HG03025 (cell line): ENCODE results near the gene ORM1.

Experiments
- ATAC-seq: cut with Tn5 transposase; IDR thresholded peaks from one replicate; pipeline ENCODE4 v1.9.1; 2021; ENCODE audit warnings: mild to moderate bottlenecking, moderate library complexity; ENCODE audit not compliant: unreplicated experiment, low FRiP score

The ORM1 gene

DNA sequence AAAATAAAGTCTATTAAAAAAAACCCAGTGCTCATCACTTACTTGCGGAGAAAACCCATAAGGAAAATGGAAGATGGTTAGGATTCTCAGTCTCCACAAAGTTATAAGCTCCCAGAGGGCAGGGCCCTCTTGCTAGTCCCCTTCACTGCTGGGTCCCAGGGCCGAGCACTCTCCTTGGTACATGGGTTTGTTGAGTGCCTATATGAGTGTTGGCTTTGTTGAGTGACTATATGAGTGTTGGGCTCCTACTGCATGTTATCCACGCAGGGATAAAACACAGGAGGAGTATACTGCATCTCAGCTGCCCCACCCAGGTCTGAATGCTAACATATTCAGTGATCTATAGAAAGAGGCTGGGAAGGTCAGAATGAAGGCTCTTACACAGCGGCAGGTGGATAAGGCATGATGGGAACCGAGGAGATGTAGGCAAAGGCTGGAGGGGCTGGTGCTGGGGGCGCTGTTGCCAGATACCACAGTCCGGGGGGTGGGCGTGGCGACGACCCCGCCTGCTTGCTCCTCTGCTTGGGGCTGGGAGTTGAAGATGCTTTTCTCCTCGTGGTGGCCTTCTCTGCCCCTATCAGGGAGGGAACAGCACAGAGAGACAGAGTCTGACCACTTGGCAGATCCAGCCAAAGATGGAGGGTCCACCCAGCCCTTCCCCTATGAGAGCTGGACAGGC, 18.4 kb downstream of the ORM1 start:
- ATAC-seq, result no peak

GRCh38 chr9:114341991-114342390, 19.1 kb downstream of the ORM1 start:
- ATAC-seq, result no peak

GRCh38 chr9:114342755-114343440, 20.0 kb downstream of the ORM1 start:
- no peak for ATAC-seq

DNA sequence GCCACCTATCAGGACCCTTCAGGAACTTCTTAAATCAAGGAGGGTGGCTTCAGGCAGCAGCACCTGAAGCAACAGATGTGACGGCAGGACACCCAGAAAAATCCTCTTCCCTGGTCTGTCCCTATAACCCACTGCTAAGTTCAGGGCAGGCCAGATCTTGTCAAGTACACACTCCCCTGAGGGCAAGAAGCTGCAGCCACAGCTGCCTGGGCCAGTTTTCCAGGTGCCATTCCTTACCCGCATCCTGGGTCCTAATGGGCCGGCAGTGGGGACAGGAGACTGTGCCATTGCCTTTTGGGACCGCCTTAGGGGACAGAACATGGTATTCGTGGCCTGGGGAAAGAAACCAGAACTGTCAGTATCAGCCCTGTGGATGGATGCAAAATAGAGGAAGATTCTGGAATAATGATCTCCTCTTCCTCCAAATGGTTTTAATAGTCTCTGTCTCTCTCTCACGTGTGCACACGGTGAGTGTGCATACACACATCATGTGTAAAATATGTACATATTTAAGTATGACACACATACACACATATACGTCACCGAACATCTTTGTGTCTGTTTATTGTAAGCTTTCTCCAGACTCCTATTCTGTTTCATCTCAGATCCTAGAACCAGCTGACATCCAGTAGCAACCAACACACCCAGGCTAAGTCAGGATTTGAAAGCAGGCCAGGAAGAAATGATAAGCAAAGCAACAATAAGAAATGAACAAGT, 20.7 kb downstream of the ORM1 start:
- ATAC-seq, result no peak

- ATAC-seq, result no peak
These were observed 21.3 kb downstream of the ORM1 start for GRCh38 chr9:114344188-114344566.

DNA sequence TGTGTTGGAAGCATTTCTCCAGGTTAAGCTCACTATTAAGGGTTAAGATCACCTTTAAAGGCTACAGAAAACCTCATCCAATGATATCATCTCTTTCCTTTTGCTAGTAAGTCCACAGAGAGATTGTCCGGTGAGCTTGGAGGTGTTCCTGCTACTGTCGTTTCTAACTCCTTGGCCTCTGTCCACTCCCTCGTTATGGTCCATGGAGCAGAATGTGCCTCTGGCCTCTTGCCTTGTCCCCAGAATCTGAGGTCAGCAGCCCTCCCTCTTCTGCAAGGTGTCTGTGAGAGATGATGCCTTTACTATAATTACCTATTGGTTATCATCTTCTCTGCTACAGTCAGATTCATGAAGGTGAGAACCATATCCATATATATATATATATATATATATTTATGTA, 21.8 kb downstream of the ORM1 start:
- no peak for ATAC-seq

DNA sequence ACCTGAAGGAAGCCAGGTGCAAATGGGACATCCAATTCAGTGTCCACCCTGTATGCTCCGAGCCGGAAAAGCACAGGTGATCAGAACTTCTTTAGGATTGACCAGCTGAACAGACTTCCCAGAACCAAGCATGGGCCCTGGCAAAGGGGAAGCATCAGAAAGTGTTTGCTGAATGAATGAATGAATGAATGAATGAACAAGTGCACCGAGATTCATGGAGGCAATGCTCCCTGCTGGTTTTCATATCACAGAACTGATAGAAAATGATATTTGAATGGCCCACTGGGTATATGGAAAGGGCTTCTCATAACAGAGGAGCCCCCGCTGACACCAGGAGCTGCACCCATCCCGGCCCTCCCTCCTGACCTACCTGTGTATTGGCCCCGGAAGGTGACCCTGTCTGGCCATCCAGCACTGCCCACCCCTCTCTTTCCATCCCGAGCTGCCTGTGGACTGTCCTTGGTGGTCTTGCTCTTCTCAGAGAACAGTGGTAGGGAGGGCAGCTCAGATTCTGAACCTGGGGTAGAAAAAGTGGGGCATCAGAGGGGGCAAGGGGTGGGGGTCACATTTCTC, 22.7 kb downstream of the ORM1 start:
- no peak for ATAC-seq

- no peak for ATAC-seq
These were observed 23.2 kb downstream of the ORM1 start for GRCh38 chr9:114346146-114346545.

DNA sequence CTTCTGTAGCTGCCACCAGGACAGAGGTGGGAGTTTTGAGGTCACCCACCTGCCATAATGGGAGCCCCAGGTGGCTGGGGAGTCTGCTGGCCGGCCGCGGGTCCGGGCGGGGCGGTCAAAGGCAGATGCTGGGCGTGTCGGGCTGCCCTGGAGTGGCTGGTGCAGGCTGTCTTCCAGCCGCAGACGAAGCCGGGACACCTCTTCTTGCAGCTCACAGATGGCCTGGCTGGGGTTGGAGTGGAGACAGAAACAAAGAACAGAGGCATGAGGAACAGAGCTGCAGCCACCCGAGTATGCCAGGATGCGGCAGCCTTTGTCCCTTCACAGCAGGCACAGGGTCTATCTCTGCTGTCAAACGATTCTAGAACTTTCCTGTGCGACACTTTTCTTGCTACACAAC, 24.8 kb downstream of the ORM1 start:
- no peak for ATAC-seq

DNA sequence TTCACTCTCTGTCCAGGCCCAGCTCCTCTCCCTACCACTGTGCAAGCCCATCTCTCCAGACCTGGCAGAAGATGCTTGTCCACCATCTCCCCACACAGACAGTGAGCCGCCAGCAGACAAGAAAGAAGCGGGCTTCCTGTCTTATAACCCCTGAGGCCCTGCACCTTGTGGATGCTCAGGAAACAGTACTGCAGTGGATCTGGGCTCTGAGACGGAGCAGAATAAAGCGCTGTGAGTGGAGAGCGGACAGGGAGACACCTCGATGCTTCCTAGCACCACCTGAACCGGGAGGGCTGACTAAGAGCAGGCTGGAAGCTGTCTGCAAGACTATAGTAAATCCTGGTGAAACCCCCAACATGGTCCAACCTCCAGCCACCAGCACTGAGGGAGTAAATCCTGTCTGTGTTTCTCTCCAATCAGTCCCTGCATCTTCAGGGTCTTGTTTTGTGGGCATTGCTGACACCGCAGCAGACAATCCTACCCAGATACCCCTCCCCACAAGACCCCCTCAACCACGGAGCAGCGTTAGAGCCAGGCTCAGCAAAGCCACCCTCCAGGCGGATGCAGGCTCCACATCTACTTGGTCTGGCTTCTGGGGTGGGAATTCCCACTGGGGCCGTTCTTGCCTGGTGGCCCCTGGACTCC, 25.5 kb downstream of the ORM1 start:
- ATAC-seq, result no peak

GRCh38 chr9:114348906-114349482, 26.1 kb downstream of the ORM1 start:
- peak; percentile 71 for ATAC-seq

DNA sequence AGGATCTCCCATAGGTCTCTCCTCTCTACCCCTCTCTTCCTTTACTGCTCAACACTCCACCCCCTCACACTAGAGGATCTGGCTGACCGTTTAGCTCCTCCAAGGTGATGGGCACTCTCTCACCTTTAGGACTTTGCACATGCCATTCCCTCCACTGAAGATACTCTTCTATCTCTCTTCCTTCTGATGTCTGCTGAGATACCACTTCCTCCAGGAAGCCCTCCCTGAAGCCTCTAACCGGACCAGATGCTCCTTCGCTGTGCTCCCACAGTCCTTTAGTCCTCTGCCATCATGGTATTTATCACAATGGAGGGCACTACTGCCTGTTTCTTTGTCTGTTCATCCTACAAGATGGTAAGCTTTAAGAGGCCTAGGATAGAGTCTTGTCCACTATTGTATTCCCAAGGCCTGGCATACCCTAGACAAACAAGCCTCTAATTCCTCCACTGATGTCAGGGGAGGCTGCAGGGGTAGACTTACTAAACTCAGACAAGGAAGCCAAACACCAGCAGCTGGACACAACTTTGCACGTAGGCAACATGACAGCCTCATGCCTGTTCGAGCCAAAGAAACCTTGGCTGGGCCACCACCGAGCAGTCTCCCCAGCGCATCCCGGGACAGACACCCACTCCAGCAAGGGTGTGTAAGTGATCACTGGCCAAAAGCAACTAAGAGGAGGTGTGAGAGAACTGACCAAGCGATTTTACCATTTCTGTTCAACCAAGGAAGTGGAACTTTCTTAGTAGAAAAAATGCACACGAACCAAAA, 27.0 kb downstream of the ORM1 start:
- no peak for ATAC-seq

DNA sequence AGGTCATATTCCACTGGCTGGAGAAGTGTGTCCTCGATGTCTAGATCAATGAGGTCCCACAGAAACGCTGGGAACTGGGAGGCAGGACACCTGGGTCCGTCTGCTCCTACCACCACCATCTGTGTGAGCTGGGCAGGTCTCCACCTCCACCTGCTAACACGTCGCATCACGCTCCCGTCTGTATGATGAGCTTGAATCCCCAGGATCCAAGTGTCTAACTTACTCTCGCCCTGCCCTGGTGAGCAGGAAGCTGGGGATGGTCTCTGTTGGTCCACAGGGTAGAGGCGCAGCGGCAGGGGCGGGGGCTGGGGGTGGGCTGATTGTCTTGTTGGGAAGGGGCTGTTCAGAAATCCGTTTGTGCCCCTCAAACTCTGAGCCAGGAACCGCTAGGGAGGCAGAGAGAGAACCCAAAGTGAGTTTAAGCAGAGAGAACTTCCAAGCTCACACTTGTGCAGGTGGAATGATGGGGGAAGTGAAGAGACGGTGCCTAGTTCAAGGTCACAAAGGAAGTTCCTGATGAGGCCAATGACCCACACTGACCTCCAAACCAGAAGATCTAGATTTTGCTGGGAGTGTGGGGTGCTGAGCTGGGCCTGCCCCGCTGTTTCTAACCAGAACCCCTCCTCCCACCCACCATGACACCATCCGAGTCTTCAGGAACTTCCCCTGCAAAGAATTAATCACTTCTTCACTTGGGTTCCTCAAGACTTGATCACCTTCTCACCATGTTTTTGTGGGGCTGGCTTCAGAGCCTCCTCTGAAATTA, 27.9 kb downstream of the ORM1 start:
- no peak for ATAC-seq

DNA sequence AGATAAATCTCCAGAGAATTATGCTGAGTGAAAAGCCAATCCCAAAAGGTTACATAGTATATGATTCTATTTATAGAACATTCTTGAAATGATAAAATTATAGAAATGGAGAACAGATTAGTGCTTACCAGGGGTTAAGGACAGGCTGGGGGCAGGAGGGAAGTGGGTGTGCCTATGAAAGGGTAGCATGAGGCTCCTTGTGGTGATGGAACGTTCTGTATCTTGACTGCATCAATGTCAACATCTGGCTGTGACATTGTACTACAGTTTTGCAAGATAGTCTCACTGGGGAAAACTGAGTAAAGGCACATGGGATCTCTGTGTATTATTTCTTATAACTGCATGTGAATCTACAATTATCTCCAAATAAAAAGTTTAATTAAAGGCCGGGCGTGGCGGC, 29.0 kb downstream of the ORM1 start:
- no peak for ATAC-seq

- no peak for ATAC-seq
These were observed 32.9 kb downstream of the ORM1 start for GRCh38 chr9:114355821-114356220.

DNA sequence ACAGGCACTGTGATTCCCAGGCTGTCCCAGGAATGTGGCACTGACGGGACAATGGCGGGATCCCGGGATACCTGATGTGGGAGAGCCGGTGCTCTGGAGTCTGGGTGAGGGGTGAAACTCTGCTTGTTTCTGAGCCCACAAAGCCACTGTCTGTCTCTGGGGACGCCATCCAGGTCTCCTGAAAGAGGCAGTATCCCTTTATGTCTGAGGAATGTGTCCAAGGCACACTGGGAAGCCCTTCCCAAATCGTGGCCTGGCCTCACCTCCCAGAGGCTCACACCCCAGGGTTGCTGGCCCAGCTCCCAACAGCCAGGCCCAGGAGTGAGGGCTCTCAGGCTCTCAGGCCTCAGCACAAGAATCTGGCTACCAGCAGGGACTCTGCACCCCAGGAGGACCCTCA, 33.9 kb downstream of the ORM1 start:
- no peak for ATAC-seq

DNA sequence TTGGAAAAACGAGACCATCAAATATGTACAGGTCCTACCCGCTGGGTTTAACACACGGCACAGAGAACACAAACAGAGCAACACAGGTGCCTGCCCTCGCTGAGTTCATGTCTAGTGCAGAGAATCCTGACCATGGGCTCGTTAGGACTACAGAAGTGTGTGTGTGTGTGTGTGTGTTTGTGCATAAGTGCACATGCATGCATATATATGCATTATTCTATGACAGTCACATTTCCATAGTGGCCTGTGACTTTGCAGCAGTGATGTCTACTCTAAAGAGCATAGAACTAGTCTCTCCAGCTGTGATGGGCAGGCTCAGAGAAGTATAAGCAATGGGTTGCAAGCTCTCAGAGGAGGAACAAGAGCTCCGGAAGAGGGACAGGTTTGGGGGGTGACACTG, 34.5 kb downstream of the ORM1 start:
- ATAC-seq, result no peak

- ATAC-seq, result no peak
These were observed 35.0 kb downstream of the ORM1 start for GRCh38 chr9:114357911-114358328.

GRCh38 chr9:114359801-114360200, 36.9 kb downstream of the ORM1 start:
- ATAC-seq, result no peak
